ENCODE measurements around the gene CHD9. TPM values are rescaled to one million over a fixed set of nuclear protein-coding genes. Genes with fewer than 3 reads are reported as not detected.

CHD9 gene
- total RNA-seq, 3 donors from 2014 or later (not counting 1 experiment from before 2014, with no cell fraction given) = 81.4 to 85.2 (median 81.9) TPM

GRCh38 chr16:53187775-53188174 lies 133.0 kb downstream of the CHD9 start:
- no peaks in the 10 kb centered on the region for H3K27me3 ChIP-seq (ENCODE audit: control insufficient read depth, insufficient read depth, low read length)
- Mint-ChIP-seq H3K36me3 (peaks cover 22% of the 10 kb centered on the region), H3K4me1 (peaks cover 6 to 11% of the 10 kb centered on the region in 2 donors), H3K27ac (no peak overlapping the region), H3K4me3 (no peak overlapping the region), H3K27me3 (ENCODE audit: low read depth in 2 of 2) (no peaks in the 10 kb centered on the region), H3K9me3 (peaks cover 3 to 6% of the 10 kb centered on the region in 2 donors)
- WGBS (ENCODE audit: insufficient coverage) = no CpG with 5 or more reads among the region's 1 CpG
- no peak for DNase-seq
- TF ChIP-seq CTCF (IDR thresholded peaks at IDR 0.05) = no peak
- no peak overlapping the region for H3K27ac ChIP-seq (ENCODE audit: low read length)
- no peak for ATAC-seq
- H3K4me3 ChIP-seq (ENCODE audit: low read length) = no peak overlapping the region
- H3K36me3 ChIP-seq (ENCODE audit: control insufficient read depth, insufficient read depth, low read length) = peaks cover 5% of the 10 kb centered on the region
- intact Hi-C loops (cut with micrococcal nuclease) = no loop called here
- H3K4me1 ChIP-seq (ENCODE audit: control insufficient read depth, insufficient read depth, low read length) = no peaks in the 10 kb centered on the region
- peaks cover 11% of the 10 kb centered on the region for H3K9me3 ChIP-seq (ENCODE audit: control insufficient read depth, insufficient read depth, low read length)

- ATAC-seq (no peak), DNase-seq (no peak)
- intact Hi-C loops (cut with micrococcal nuclease) = no loop called here
- H3K4me1 Mint-ChIP-seq = peaks cover 6 to 11% of the 10 kb centered on the region in 2 donors
- Histone ChIP-seq H3K4me1 (ENCODE audit: control insufficient read depth, insufficient read depth, low read length) (no peaks in the 10 kb centered on the region), H3K27ac (ENCODE audit: low read length) (no peak overlapping the region), H3K4me3 (ENCODE audit: low read length) (no peak overlapping the region), H3K9me3 (ENCODE audit: control insufficient read depth, insufficient read depth, low read length) (no peaks in the 10 kb centered on the region), H3K36me3 (ENCODE audit: control insufficient read depth, insufficient read depth, low read length) (no peaks in the 10 kb centered on the region), H3K27me3 (ENCODE audit: control insufficient read depth, insufficient read depth, low read length) (no peaks in the 10 kb centered on the region)
- 60% methylated on average over 1 of the region's 1 CpG for WGBS (ENCODE audit: insufficient coverage)
- H3K27ac Mint-ChIP-seq = no peak overlapping the region
- no peak overlapping the region for H3K4me3 Mint-ChIP-seq
- TF ChIP-seq CTCF (IDR thresholded peaks at IDR 0.05) = no peak
- peaks cover 6% of the 10 kb centered on the region for H3K36me3 Mint-ChIP-seq
- H3K9me3 Mint-ChIP-seq = peaks cover 0 to under 1% of the 10 kb centered on the region in 2 donors
- no peaks in the 10 kb centered on the region for H3K27me3 Mint-ChIP-seq (ENCODE audit: low read depth in 2 of 2)
These were observed 136.6 kb downstream of the CHD9 start for GRCh38 chr16:53191413-53191812.

GRCh38 chr16:53198933-53199332 lies 144.1 kb downstream of the CHD9 start:
- no peaks in the 10 kb centered on the region for H3K36me3 Mint-ChIP-seq
- H3K27ac Mint-ChIP-seq = no peak overlapping the region
- no peaks in the 10 kb centered on the region for H3K36me3 ChIP-seq (ENCODE audit: control insufficient read depth, insufficient read depth, low read length)
- H3K9me3 ChIP-seq (ENCODE audit: control insufficient read depth, insufficient read depth, low read length) = no peaks in the 10 kb centered on the region
- H3K27me3 ChIP-seq (ENCODE audit: control insufficient read depth, insufficient read depth, low read length) = no peaks in the 10 kb centered on the region
- no peak overlapping the region for H3K4me3 Mint-ChIP-seq
- no peak for TF ChIP-seq CTCF (IDR thresholded peaks at IDR 0.05)
- intact Hi-C loops (cut with micrococcal nuclease) = no loop called here
- no peaks in the 10 kb centered on the region for H3K27me3 Mint-ChIP-seq (ENCODE audit: low read depth in 2 of 2)
- peaks cover 4 to 5% of the 10 kb centered on the region in 2 donors for H3K4me1 Mint-ChIP-seq
- H3K4me3 ChIP-seq (ENCODE audit: low read length) = no peak overlapping the region
- DNase-seq = no peak
- no peak overlapping the region for H3K27ac ChIP-seq (ENCODE audit: low read length)
- H3K4me1 ChIP-seq (ENCODE audit: control insufficient read depth, insufficient read depth, low read length) = no peaks in the 10 kb centered on the region
- no peaks in the 10 kb centered on the region for H3K9me3 Mint-ChIP-seq
- no peak for ATAC-seq

- Mint-ChIP-seq H3K36me3 (no peaks in the 10 kb centered on the region), H3K9me3 (no peaks in the 10 kb centered on the region), H3K4me1 (peaks cover under 1 to 4% of the 10 kb centered on the region in 2 donors), H3K4me3 (no peak overlapping the region), H3K27ac (no peak overlapping the region), H3K27me3 (ENCODE audit: low read depth in 2 of 2) (no peaks in the 10 kb centered on the region)
- Histone ChIP-seq H3K4me3 (ENCODE audit: low read length) (no peak overlapping the region), H3K27ac (ENCODE audit: low read length) (no peak overlapping the region), H3K36me3 (ENCODE audit: control insufficient read depth, insufficient read depth, low read length) (no peaks in the 10 kb centered on the region), H3K27me3 (ENCODE audit: control insufficient read depth, insufficient read depth, low read length) (no peaks in the 10 kb centered on the region), H3K4me1 (ENCODE audit: control insufficient read depth, insufficient read depth, low read length) (no peaks in the 10 kb centered on the region), H3K9me3 (ENCODE audit: control insufficient read depth, insufficient read depth, low read length) (no peaks in the 10 kb centered on the region)
- no peak for TF ChIP-seq CTCF (IDR thresholded peaks at IDR 0.05)
- intact Hi-C loops (cut with micrococcal nuclease) = no loop called here
- WGBS (ENCODE audit: insufficient coverage) = no CpG with 5 or more reads among the region's 1 CpG
- DNase-seq (no peak), ATAC-seq (no peak)
These were observed 147.1 kb downstream of the CHD9 start for GRCh38 chr16:53201900-53202299.
